ENCODE data around the gene SLC25A24.

The SLC25A24 gene

DNA sequence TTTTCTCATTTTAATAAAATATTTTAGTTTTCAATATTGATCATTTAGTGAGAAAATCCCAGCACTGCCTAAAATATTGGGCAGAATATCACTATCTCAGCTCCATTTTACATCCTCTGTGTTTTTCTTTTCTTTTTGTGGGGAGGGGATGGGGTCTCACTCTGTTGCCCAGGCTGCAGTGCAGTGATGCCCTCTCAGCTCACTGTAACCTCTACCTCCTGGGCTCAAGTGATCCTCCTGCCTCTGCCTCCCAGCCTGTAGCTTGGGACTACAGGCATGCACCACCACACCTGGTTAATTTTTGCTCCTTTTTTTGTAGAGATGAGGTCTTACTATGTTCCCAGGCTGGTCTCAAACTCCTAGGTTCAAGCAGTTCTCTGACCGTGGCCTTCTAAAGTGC is 76.1 kb downstream of the SLC25A24 start:
- no peak for DNase-seq (ENCODE audit: low read depth in 1 of 2, low spot score in 1 of 2)
- TF ChIP-seq, protein P1, sequence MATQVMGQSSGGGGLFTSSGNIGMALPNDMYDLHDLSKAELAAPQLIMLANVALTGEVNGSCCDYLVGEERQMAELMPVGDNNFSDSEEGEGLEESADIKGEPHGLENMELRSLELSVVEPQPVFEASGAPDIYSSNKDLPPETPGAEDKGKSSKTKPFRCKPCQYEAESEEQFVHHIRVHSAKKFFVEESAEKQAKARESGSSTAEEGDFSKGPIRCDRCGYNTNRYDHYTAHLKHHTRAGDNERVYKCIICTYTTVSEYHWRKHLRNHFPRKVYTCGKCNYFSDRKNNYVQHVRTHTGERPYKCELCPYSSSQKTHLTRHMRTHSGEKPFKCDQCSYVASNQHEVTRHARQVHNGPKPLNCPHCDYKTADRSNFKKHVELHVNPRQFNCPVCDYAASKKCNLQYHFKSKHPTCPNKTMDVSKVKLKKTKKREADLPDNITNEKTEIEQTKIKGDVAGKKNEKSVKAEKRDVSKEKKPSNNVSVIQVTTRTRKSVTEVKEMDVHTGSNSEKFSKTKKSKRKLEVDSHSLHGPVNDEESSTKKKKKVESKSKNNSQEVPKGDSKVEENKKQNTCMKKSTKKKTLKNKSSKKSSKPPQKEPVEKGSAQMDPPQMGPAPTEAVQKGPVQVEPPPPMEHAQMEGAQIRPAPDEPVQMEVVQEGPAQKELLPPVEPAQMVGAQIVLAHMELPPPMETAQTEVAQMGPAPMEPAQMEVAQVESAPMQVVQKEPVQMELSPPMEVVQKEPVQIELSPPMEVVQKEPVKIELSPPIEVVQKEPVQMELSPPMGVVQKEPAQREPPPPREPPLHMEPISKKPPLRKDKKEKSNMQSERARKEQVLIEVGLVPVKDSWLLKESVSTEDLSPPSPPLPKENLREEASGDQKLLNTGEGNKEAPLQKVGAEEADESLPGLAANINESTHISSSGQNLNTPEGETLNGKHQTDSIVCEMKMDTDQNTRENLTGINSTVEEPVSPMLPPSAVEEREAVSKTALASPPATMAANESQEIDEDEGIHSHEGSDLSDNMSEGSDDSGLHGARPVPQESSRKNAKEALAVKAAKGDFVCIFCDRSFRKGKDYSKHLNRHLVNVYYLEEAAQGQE (IDR thresholded peaks at IDR 0.05; ENCODE audit: insufficient replicate concordance, low read depth): no peak
- no peak for TF ChIP-seq GABPA (IDR thresholded peaks at IDR 0.05; ENCODE audit: low read depth)
- TF ChIP-seq SPI1 (IDR thresholded peaks at IDR 0.05; ENCODE audit: borderline replicate concordance, low read depth): no peak
- no peak for TF ChIP-seq POLR2AphosphoS5 (IDR thresholded peaks at IDR 0.05; ENCODE audit: low read depth)
- TF ChIP-seq, protein P2, sequence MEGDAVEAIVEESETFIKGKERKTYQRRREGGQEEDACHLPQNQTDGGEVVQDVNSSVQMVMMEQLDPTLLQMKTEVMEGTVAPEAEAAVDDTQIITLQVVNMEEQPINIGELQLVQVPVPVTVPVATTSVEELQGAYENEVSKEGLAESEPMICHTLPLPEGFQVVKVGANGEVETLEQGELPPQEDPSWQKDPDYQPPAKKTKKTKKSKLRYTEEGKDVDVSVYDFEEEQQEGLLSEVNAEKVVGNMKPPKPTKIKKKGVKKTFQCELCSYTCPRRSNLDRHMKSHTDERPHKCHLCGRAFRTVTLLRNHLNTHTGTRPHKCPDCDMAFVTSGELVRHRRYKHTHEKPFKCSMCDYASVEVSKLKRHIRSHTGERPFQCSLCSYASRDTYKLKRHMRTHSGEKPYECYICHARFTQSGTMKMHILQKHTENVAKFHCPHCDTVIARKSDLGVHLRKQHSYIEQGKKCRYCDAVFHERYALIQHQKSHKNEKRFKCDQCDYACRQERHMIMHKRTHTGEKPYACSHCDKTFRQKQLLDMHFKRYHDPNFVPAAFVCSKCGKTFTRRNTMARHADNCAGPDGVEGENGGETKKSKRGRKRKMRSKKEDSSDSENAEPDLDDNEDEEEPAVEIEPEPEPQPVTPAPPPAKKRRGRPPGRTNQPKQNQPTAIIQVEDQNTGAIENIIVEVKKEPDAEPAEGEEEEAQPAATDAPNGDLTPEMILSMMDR (IDR thresholded peaks at IDR 0.05; ENCODE audit: insufficient read depth, low read length): no peak

DNA sequence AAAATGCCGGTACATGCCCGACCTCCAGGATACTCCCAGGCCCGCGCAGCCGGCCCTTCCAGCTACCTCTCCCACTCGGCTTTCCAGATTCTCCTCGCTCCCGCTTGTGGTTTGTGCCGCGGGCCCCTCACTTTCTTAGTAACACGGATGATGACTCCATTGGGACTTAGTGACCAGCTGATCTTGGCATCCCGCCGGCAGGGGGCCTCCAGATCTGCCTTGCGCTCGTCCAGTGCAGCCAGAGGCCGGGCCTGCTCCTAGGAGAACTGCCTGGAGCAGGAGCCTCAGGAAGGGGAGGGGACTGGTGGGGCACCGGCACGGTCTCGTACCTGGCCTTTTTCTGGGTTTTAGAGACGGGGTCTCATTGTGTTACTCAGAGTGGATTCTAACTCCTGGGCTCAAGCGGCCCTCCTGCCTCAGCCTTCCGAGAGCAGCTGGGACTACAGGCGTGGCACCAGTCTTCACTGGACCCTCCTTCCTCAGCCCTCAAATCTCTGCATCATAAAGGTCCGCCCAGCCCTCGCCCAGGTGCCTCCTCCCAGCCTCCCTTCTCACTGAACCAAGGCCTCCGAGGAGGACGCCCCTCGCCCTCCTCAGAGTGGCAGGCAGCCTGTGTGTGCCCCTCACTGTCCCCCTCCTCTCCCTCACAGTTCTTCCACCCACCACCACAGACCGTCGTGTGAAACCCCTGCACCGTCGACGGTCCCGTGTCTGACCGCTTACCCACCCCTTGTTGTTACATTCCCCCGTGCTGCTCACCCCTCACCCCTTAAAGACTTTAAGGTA is 78.6 kb downstream of the SLC25A24 start:
- TF ChIP-seq POLR2AphosphoS5 (IDR thresholded peaks at IDR 0.05; ENCODE audit: low read depth) (no peak), SPI1 (IDR thresholded peaks at IDR 0.05; ENCODE audit: borderline replicate concordance, low read depth) (no peak), GABPA (IDR thresholded peaks at IDR 0.05; ENCODE audit: low read depth) (no peak)
- TF ChIP-seq, protein P2 (IDR thresholded peaks at IDR 0.05; ENCODE audit: insufficient read depth, low read length): no peak
- TF ChIP-seq, protein P1 (IDR thresholded peaks at IDR 0.05; ENCODE audit: insufficient replicate concordance, low read depth): no peak
- no peak overlapping the region for H3K27ac ChIP-seq (replicated peaks)
- no peak for DNase-seq (ENCODE audit: low read depth in 1 of 2, low spot score in 1 of 2)
- no peak overlapping the region for H3K4me3 ChIP-seq (replicated peaks; ENCODE audit: insufficient read depth, low read length)
- H3K27me3 ChIP-seq (ENCODE audit: insufficient read depth, poor library complexity, severe bottlenecking): no peaks in the 10 kb centered on the region

More for the DNA sequence above, 76.1 kb downstream of the SLC25A24 start:
- Histone ChIP-seq H3K27ac (replicated peaks) (no peak overlapping the region), H3K4me3 (replicated peaks; ENCODE audit: insufficient read depth, low read length) (no peak overlapping the region), H3K27me3 (ENCODE audit: insufficient read depth, poor library complexity, severe bottlenecking) (no peaks in the 10 kb centered on the region)

DNA sequence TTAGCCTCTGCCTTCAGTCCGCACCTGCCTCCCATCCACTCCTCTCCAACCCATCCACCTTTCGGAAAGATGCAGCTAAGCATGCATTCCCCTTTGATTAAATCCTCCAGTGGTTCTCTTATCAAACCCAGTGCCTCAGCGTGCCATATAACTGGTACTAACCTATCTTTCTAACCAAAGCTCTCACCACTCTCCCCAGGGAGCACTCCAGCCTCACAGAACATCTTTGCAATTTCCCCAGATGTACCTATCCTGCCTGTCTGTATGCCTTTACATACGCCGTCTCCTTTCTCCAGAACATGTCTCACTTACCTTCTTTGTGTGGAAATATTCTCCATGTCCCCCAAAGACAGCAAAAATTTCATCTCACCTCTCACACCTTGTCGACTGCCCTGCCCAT is 80.0 kb downstream of the SLC25A24 start:
- DNase-seq (ENCODE audit: low read depth in 1 of 2, low spot score in 1 of 2): no peak
- no peaks in the 10 kb centered on the region for H3K27me3 ChIP-seq (ENCODE audit: insufficient read depth, poor library complexity, severe bottlenecking)
- no peak overlapping the region for H3K4me3 ChIP-seq (replicated peaks; ENCODE audit: insufficient read depth, low read length)
- no peak overlapping the region for H3K27ac ChIP-seq (replicated peaks)
- TF ChIP-seq, protein P1 (IDR thresholded peaks at IDR 0.05; ENCODE audit: insufficient replicate concordance, low read depth): no peak
- TF ChIP-seq, protein P2 (IDR thresholded peaks at IDR 0.05; ENCODE audit: insufficient read depth, low read length): no peak
- TF ChIP-seq SPI1 (IDR thresholded peaks at IDR 0.05; ENCODE audit: borderline replicate concordance, low read depth) (no peak), POLR2AphosphoS5 (IDR thresholded peaks at IDR 0.05; ENCODE audit: low read depth) (no peak), GABPA (IDR thresholded peaks at IDR 0.05; ENCODE audit: low read depth) (no peak)

Data from HL-60 (cell line).